OCI-LY3 (cell line): Measurements from ENCODE around the gene KATNB1.

ENCODE experiments used
- EZH2phosphoT487 ChIP-seq: fragments of 200-600 bp; shearing (Covaris generic); IDR thresholded peaks from 2 replicates; pipeline ENCODE4 v1.6.1; 2018; ENCODE audit warnings: antibody characterized with exemption, mixed run types, low read depth
- TF ChIP-seq, protein P1 (sequence below): fragments of 200-600, 300-600 bp; sonication (generic); IDR thresholded peaks from 2 replicates; pipeline ENCODE4 v1.5.1; 2014; ENCODE audit warnings: antibody characterized with exemption, low read length, low read depth

DNA sequence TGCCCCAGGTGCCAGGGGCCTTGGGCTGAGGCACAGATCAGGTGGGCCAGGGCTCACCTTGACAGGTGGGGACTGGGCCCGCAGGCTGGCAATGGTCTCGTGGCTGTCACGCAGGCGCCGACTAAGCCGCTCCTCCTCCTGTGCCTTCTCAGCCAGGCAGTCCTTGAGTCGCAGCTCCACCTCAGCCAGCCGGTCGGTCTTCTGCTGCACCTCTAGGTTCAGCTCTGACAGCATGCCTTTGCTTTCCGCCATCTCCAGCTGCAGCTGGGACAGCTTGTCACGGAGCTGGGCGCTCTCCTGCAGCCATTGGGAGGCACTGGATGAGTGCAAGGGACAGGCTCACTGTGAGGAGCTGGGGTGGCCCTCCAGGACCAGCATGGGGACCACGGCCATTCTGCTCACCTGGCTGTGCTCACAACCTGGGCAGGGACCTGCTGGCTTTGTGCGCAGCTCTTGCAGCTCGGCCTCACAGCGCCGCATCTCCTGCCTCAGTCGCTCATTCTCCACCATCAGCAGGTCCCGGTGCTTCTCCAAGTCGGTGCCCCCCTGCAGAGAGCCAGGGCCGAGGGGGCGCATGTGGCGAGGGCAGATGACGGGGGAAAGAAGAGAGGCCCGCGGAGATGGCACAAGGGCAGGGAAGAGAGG lies 35.7 kb downstream of the KATNB1 start:
- TF ChIP-seq, protein P1, sequence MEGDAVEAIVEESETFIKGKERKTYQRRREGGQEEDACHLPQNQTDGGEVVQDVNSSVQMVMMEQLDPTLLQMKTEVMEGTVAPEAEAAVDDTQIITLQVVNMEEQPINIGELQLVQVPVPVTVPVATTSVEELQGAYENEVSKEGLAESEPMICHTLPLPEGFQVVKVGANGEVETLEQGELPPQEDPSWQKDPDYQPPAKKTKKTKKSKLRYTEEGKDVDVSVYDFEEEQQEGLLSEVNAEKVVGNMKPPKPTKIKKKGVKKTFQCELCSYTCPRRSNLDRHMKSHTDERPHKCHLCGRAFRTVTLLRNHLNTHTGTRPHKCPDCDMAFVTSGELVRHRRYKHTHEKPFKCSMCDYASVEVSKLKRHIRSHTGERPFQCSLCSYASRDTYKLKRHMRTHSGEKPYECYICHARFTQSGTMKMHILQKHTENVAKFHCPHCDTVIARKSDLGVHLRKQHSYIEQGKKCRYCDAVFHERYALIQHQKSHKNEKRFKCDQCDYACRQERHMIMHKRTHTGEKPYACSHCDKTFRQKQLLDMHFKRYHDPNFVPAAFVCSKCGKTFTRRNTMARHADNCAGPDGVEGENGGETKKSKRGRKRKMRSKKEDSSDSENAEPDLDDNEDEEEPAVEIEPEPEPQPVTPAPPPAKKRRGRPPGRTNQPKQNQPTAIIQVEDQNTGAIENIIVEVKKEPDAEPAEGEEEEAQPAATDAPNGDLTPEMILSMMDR = no peak
- TF ChIP-seq EZH2phosphoT487 = no peak
